ENCODE results near the gene TMEM238.

GRCh38 chr19:55382013-55382412, 2.1 kb downstream of the TMEM238 start:
- TF ChIP-seq CTCF (IDR thresholded peaks at IDR 0.05) (no peak), ZFX (IDR thresholded peaks at IDR 0.05; ENCODE audit: borderline replicate concordance) (no peak)
